Upper lobe of left lung (tissue), 4 donors: ENCODE results near the gene VCP.

Source experiments
- CTCF ChIP-seq, 6 experiments: fragments of 450-650 bp in 4 of 6; fragments of 200-600 bp in 2 of 6; sonication (generic) in 2 of 6; IDR thresholded peaks; one replicate each; pipeline ENCODE4 v1.5.1; 2016 to 2019; ENCODE audit warnings: antibody characterized with exemption in 6 of 6
- EP300 ChIP-seq, 4 donors: sonication (generic); formaldehyde crosslinking; IDR thresholded peaks; one replicate each; pipeline ENCODE4 v1.5.1; 2017; ENCODE audit warnings: antibody characterized with exemption in 4 of 4, control low read depth in 2 of 4
- POLR2A ChIP-seq, 4 donors: fragments of 450-650 bp; IDR thresholded peaks; one replicate each; pipeline ENCODE4 v1.5.1; 2016 to 2017; ENCODE audit warnings: antibody characterized with exemption in 4 of 4, mild to moderate bottlenecking in 2 of 4

- TF ChIP-seq EP300 (IDR thresholded peaks at IDR 0.05) (no peak), CTCF (IDR thresholded peaks at IDR 0.05) (no peak), POLR2A (IDR thresholded peaks at IDR 0.05) (no peak)
Measured at GRCh38 chr9:35108461-35108860, 36.0 kb upstream of the VCP start.
